Fibroblast of mammary gland (primary cell): Measurements from ENCODE around the gene RPL5.

Source experiments
- DNase-seq: peaks from one replicate; pipeline ENCODE4 v3.0.0-alpha.2; 2010; ENCODE audit warnings: low read depth
- H3K4me3 ChIP-seq: 2 replicates; pipeline ENCODE4 v1.5.1; 2011; ENCODE audit warnings: low read depth, mild to moderate bottlenecking, low read length, moderate library complexity; ENCODE audit not compliant: control insufficient read depth
- TF ChIP-seq, protein P1 (sequence below): conservative IDR thresholded peaks from 2 replicates; pipeline ENCODE4 v1.5.1; 2011; ENCODE audit warnings: low read depth, low read length, inconsistent platforms; ENCODE audit not compliant: control insufficient read depth, insufficient read depth

The RPL5 gene

GRCh38 chr1:92834617-92835016, 2.8 kb downstream of the RPL5 start:
- DNase-seq: no peak
- TF ChIP-seq, protein P1, sequence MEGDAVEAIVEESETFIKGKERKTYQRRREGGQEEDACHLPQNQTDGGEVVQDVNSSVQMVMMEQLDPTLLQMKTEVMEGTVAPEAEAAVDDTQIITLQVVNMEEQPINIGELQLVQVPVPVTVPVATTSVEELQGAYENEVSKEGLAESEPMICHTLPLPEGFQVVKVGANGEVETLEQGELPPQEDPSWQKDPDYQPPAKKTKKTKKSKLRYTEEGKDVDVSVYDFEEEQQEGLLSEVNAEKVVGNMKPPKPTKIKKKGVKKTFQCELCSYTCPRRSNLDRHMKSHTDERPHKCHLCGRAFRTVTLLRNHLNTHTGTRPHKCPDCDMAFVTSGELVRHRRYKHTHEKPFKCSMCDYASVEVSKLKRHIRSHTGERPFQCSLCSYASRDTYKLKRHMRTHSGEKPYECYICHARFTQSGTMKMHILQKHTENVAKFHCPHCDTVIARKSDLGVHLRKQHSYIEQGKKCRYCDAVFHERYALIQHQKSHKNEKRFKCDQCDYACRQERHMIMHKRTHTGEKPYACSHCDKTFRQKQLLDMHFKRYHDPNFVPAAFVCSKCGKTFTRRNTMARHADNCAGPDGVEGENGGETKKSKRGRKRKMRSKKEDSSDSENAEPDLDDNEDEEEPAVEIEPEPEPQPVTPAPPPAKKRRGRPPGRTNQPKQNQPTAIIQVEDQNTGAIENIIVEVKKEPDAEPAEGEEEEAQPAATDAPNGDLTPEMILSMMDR: no peak
- peak overlapping the region; percentile 19 for H3K4me3 ChIP-seq

GRCh38 chr1:92837062-92837461, 5.2 kb downstream of the RPL5 start:
- no peak overlapping the region for H3K4me3 ChIP-seq
- DNase-seq: peak; percentile 41
- TF ChIP-seq, protein P1: no peak

DNA sequence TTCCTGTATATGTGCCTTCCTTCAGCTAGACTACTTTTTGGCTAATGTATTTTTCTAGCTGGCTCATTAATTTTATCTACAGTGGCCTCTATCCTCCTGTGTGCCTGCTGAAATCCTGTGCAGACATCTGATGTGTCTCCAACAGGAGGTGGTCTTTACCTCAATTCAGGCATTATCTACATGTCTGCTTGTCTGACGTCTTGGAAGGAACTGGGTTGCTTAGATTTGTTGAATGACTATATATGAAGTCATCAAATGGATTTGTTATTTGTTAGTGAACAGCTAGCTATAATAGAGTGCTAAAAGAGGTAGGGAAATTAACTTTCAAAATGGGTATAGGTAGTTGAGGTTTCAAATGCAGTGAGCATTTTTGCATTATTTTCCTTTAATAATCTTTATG, 6.7 kb downstream of the RPL5 start:
- H3K4me3 ChIP-seq: no peak overlapping the region
- DNase-seq: peak; percentile 25
- TF ChIP-seq, protein P1: no peak

DNA sequence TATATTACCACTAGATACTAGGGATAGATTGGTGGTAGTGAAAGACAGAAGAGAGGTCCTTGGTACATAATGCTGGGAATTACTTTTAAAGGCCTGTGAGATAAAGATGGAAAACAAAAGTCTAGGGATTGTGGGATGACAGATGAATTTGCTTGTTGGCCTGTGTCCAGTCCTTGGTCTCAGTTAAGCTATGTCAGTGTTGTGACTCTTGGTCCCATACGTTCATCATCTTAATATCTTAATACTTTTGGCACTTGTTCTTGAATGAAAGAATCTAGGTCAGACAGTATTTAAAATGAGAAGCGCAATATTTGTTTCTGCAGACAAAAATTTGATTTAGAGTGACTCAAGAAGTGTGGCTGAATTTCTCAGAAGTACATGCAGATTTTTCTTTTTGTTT, 7.6 kb downstream of the RPL5 start:
- TF ChIP-seq, protein P1: no peak
- no peak overlapping the region for H3K4me3 ChIP-seq

GRCh38 chr1:92840600-92840999, 8.8 kb downstream of the RPL5 start:
- TF ChIP-seq, protein P1: no peak
- no peak overlapping the region for H3K4me3 ChIP-seq
- DNase-seq: no peak

More for the DNA sequence above, 7.6 kb downstream of the RPL5 start:
- no peak for DNase-seq

GRCh38 chr1:92842082-92843045, 10.5 kb downstream of the RPL5 start:
- TF ChIP-seq, protein P1: no peak
- DNase-seq: no peak
- H3K4me3 ChIP-seq: no peak overlapping the region
